NCI-H526 treated with DMSO at 0.1 percent for 48 hours (cell line): ENCODE measurements around the gene MYCT1.

Experiments used
- DNase-seq: peaks from one replicate; lab custom pipeline; 2025; lab: John Stamatoyannopoulos, UW

MYCT1 gene

DNA sequence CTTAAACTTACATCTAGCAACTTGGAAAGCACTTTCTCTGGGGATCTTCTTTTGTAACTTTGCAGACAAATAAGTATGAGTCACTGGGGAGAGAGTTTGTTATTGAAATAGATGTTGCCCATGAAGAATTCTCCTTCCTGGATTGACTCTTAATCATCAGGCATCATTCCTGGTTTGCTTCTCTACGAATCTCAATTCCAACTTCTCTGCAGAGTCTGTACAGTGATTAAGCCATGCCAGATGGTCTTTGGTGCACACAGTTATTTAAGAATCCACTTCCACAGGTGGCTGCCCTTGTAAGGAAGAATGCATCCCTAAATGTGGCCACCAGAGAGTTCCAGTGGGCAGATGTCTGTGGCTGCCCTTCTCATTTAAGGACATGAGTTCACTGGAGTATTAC is 25.7 kb downstream of the MYCT1 start:
- no peak for DNase-seq

DNA sequence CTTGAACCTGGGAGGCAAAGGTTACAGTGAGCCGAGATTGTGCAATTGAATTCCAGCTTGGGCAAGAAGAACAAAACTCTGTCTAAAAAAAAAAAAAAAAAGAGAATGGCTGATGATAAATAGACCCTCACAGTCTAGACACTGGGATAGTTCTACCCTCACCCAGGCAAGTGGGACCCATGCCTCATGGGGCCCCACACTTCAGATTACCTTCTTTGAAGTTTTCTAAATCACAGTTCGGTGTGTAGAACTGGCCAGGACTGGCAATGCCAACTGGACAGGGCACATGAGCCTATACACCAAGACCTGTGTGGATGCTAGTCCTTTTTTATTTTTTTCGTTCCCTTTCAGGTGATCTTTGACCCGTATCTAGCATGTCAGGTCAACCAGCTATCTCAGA is 28.6 kb downstream of the MYCT1 start:
- no peak for DNase-seq

DNA sequence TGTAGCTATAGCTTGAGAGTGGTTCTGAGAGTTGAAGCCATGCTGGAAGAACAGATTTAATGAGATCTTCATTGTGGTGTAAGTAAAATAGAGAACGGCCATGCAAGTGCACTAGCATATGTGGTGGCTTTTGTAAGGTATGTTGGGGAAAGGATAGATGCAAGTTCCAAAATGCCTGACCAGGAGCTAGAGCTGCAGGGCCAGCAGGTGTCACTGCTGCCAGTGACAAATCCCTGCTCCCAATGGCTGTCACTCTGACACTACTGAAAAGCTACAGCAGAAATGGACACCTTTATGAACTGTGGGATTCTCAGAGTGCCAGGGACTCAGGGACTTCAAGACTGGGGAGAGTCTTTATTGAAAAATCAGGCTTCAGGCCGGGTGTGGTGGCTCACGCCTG is 29.8 kb downstream of the MYCT1 start:
- no peak for DNase-seq

DNA sequence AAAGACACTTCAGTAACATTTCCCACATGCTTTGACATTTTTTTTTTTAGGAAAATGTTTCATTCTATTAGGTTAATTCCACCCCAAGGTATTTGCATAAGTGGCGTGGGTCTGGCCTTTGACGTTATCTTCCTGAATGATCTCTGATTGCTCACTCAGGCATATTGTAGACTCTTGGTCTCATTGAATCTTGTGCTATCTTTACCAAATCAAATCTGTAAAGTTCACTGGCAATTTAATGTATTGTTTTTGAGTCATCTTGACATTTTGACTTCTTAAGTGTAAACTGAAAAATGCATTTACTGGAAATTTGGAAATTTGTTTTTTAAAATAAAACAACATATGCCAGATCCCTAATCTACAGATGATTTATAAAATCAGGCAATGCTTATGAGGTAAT is 36.9 kb downstream of the MYCT1 start:
- DNase-seq: no peak

DNA sequence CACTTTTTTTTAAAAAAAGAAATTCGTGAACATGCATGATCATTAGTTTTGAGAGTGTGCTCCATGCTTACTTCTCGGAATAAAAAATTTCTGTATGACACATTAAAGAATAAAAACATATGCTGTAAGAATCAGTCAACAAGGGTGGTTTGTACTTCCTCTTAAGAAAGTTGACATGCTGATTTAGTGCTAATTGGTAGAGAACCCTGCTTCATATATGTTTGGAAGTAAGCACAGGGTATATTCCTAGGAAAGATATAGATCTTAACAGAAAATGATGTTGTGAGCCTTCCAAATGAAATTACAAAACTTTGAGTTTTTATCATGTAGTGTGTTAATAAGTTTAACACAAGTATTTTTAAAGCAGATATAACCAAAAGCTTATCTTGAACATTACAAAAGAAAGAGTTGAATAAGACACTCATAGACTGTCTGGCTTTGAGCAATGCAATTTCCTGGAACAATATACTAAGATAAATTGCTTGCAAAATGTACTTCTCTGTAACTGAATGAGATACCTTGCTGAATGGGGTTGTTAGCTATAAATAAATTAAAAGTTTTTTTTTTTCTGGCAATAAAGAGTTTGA is 39.1 kb downstream of the MYCT1 start:
- no peak for DNase-seq

DNA sequence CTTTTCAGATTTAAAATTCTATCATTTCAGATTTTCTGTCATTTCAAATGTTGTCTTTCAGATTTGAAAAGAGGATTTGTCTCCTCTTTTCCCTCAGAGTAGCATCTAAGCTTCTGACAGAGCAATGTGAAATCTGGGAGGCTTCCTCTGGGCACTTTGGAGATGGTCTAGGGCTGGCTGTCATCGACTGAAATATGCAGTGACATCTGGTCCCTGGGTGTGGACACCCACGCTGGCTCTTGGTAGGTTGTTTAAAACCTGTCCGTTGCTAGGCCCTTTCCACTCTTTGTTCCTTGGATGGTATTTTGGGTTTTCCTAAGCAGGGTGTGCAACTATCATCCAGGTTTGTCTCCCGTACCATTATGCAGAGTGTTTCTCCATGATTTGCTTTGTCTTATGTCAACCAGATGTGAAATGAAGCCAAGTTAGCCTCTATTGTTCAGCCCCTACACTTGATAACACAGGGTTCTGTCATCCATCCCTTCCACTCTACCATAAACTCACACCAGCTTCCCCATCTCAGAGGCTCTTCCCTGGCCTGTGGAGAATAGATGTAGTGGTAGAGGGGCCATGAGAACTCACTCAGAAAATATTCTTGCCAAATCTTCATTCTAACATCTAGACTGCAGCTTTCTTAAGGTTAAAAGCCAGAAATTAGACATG is 47.9 kb downstream of the MYCT1 start:
- no peak for DNase-seq

DNA sequence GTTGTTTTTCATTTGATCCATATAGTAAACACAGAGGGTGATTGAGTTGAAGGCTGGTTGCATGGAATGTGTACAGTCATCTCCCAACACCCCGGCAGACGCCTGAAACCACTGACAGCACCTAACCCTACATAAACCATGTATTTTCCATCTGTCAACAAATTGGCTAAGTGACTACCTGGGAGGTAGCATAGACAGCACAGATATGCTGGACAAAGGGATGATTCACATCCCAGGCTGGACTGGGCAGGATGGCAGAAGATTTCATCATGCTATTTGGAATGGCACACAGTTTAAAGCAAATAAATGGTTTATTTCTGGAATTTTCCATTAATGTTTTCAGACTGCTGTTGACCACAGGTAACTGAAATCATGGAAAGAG is 48.5 kb downstream of the MYCT1 start:
- no peak for DNase-seq

DNA sequence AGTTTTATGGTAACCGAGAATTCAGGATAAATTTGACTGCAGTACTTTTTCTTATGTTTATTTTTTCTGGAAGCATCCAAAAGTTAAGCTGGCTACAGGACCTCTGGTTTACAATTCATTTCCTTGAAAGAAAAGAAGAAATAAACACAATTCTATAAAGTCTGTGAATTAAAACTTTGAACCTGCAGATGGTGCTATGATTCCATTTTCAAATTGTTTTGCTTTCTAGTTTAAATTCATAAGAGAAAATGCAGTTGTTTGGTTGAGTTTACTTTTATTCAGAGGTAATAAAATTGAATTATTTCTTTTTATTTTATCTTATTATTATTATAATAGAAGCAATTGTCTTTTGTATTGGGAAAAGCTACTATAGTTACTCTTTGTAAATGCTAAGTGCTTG is 51.1 kb downstream of the MYCT1 start:
- no peak for DNase-seq

DNA sequence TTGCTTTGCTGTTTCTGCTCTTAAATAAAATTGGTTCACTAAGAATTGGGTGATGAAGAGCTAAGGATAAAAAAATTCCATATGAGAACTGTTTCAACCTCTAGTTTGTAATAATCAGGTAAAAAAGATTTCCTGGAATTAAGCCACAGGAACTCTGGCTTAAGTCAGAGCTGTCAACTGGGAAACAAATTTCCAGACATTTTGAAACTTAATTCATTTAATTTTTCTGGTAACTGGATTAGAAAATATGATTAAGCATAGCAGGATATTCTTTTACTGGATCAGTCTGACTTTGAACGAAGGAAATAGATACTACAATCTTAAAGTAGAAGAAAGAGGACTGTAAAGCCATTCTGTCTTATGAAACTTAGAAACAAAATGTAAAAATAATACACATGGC is 51.6 kb downstream of the MYCT1 start:
- no peak for DNase-seq

DNA sequence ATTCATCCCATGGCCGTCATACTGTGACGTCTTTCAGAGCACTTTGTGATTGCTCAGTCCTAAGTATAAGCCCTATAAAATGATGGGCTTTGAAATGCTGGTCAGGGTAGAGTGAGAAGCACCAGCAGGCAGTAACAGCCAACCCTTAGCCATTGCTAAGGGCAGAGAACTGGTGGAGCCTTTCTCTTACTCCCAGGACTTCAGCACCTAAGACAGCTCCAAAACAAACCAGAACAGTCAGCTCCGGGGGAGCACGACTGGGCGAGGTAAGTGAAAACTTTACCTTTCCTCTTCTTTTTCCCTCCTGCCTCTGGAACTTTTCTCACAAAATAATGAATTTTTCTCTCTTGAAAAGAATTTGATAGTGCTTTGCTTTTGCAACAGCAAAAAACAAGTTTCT is 53.0 kb downstream of the MYCT1 start, which contains the start of gene VIP:
Gene VIP, plus strand, starts transcription at position 104 of the 400 bp plus-strand sequence. CDS start 1,381 bp downstream, outside the sequence.
- DNase-seq: no peak

DNA sequence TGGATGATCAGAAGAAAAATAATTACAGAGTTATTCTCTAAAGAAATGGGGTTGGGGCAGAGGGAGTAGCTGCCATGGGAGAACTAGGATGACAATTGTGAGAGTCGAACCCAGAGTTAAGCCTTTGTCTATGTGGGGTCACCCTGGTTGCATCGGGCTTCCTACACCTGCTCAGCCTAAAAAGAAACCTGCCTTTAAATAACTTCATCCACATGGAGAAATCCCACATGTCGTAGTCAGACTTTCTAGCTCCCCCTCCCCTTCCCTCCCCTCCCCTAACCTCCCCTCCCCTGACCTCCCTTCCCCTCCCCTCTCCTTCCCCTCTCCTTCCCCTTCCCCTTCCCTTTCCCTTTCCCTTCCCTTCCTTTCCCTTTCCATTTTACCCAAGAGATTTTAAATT is 67.6 kb downstream of the MYCT1 start:
- DNase-seq: no peak

DNA sequence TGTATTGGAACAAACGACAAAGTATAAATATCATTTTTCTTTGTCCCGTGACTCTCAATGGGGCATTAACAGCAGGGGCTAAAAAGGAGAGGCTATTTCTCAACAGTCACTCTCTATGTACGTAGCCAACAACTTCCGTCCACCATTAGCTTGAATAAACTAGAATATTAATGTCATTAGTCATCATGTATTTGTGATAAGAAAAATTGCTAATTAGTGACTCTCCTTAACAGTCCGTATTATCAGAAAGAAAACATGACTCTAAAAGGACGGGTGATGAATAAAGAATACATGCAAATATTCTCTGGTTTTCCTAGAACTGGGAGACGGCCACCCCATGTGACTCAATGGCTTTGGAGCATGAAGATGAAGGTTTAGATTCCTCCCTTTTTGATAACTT is 71.5 kb downstream of the MYCT1 start:
- DNase-seq: no peak

DNA sequence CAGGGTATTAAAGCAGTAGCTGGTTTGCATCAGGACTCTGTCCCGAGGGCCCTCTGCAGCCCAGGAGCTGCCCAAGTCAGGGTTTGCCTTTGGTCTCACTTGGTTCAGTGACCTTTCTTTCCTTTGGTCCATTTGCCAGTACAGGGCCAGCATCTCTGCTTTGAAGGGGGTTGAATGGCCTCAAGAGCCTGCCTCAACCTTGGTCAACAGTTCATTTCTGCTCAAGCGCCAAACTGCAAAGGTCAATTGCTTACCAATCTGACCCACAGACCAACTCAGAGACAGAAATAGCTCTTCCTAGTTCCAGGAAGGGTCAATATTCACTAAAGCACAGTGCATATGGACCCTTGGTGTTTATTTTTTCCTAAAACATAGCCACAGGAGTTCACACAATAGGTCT is 72.3 kb downstream of the MYCT1 start:
- no peak for DNase-seq

DNA sequence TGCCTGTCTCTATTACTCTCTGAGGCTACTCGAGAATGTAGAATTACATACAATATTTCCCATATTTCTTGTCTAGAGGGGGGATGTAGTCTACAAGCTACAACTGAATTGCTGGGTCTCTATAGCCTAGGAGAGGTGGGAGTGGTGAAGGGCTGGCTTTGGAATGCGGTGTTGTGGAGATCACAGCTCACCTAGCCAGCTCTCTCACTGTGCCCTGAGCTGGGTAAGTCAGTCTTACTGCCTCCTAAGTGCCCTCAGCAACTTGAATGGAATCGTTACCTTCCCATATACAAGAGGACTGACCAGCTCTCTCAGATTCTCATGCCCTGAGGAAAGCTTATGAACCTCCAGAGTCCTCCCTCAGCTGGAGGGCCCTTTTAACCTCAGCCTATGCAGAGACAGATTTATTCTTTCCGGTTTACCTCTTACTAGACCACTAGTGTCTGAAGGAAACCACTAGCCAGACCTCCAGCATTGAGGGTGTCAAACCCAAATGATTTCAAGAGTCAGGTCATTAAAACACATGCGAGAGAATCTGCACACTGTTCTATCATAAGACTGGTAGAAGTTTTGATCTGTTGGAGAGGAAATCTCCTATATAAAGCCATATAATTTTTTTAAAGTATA is 73.5 kb downstream of the MYCT1 start:
- DNase-seq: no peak
